Thoracic aorta (tissue), 2 donors: Measurements from ENCODE around the gene TNIK. TPM values are rescaled to one million over a fixed set of nuclear protein-coding genes. Genes with fewer than 3 reads are reported as not detected.

Experiments used
- ATAC-seq: fragments of 150-250 bp; one replicate; pipeline ENCODE4 v1.8.0; 2017; ENCODE audit warnings: low read depth; ENCODE audit not compliant: insufficient number of reproducible peaks, low FRiP score
- DNase-seq: peaks from one replicate; pipeline ENCODE4 v3.0.0-alpha.2; 2020; ENCODE audit warnings: low spot score
- H3K27ac ChIP-seq, 2 donors: fragments of 200-600 bp; sonication (generic); 1 replicate in 1 of 2; 2 replicates in 1 of 2; pipeline ENCODE4 v1.5.1; 2016; ENCODE audit warnings: mild to moderate bottlenecking in 2 of 2, moderate library complexity in 2 of 2
- H3K27me3 ChIP-seq: fragments of 200-600 bp; sonication (generic); replicated peaks from 2 replicates; pipeline ENCODE4 v1.6.0; 2016; ENCODE audit warnings: mild to moderate bottlenecking; ENCODE audit not compliant: insufficient read depth
- H3K36me3 ChIP-seq: fragments of 200-600 bp; sonication (generic); one replicate; pipeline ENCODE4 v1.5.1; 2016
- H3K4me1 ChIP-seq, 2 donors: fragments of 200-600 bp; sonication (generic); 1 replicate in 1 of 2; 2 replicates in 1 of 2; pipeline versions ENCODE4 v1.5.1 to v1.6.0; 2016; ENCODE audit warnings: low read depth in 2 of 2, mild to moderate bottlenecking in 1 of 2; ENCODE audit not compliant: control insufficient read depth in 1 of 2
- H3K4me3 ChIP-seq: fragments of 200-600 bp; sonication (generic); 2 replicates; pipeline ENCODE4 v1.5.1; 2016; ENCODE audit warnings: mild to moderate bottlenecking
- H3K9me3 ChIP-seq: fragments of 200-600 bp; sonication (generic); 2 replicates; pipeline ENCODE4 v1.5.1; 2016
- total RNA-seq, 2 donors: library from RNA; depleted of rRNA; stranded (reverse); fragments of >200 nt; gene quantifications; one replicate each; pipeline versions ENCODE4 v1.1.0 to v1.2.3, GENCODE V29; 2016
- TF ChIP-seq, protein P1 (sequence below): fragments of 200-600 bp; sonication (generic); IDR thresholded peaks from one replicate; pipeline ENCODE4 v1.5.1; 2019; ENCODE audit warnings: antibody characterized with exemption

The TNIK gene
- total RNA-seq, 2 donors from 2014 or later: 18.3 to 21.7 TPM

DNA sequence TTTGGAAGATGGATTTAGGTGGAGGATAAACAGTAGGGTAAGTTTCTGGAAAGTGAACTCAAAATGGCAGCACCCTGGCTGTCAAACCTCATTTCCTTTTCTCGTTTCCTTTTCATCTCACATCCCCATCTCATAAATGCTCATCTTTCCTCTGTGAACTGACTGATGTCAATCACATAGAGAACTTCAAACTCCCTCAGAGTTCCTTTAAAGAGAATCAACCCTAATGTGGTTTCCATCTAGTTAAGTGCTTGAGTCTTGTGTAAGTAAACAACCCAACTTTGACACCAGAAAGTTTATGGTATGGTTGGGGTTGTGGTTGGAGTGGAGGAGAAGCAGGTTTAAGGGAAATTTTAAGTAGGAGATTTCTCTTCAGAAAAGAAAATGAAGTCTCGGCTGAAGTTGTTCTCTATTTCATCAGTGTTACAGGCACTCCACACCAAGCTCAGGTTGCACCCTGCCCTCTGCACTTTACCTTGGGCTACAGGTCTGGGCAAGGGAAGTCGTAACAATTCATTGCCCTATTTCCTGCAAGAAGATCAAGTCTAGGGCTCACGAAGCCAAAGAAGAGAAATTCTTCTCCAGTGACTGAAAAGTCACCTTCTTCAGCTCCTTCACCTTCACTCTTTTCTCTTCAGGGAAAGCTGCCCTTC, 34.4 kb upstream of the TNIK start:
- Histone ChIP-seq H3K4me3 (no peak overlapping the region), H3K27ac (no peak overlapping the region), H3K9me3 (no peaks in the 10 kb centered on the region), H3K36me3 (no peaks in the 10 kb centered on the region), H3K27me3 (no peaks in the 10 kb centered on the region), H3K4me1 (no peaks in the 10 kb centered on the region)
- ATAC-seq (no peak), DNase-seq (no peak)
- TF ChIP-seq, protein P1, sequence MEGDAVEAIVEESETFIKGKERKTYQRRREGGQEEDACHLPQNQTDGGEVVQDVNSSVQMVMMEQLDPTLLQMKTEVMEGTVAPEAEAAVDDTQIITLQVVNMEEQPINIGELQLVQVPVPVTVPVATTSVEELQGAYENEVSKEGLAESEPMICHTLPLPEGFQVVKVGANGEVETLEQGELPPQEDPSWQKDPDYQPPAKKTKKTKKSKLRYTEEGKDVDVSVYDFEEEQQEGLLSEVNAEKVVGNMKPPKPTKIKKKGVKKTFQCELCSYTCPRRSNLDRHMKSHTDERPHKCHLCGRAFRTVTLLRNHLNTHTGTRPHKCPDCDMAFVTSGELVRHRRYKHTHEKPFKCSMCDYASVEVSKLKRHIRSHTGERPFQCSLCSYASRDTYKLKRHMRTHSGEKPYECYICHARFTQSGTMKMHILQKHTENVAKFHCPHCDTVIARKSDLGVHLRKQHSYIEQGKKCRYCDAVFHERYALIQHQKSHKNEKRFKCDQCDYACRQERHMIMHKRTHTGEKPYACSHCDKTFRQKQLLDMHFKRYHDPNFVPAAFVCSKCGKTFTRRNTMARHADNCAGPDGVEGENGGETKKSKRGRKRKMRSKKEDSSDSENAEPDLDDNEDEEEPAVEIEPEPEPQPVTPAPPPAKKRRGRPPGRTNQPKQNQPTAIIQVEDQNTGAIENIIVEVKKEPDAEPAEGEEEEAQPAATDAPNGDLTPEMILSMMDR: no peak

DNA sequence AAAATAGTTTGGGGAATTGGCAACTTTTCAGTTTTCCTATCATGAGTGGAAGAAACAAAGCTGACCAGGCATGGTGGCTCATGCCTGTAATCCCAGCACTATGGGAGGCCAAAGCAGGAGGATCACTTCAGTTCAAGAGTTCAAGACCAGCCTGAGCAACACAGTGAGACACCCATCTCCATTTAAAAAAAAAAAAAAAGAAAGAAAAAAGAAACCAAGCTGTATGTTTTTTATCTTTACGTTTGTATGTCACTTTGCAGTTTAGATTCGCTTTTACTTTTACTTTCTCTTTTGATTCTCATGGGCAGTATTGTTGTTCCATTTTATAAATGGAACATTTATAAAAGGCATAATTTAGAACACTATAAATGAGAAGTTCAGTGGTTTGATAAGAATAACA, 31.2 kb upstream of the TNIK start:
- no peaks in the 10 kb centered on the region for H3K36me3 ChIP-seq
- no peaks in the 10 kb centered on the region for H3K27me3 ChIP-seq
- H3K9me3 ChIP-seq: no peaks in the 10 kb centered on the region
- no peaks in the 10 kb centered on the region for H3K4me1 ChIP-seq
- no peak for ATAC-seq
- TF ChIP-seq, protein P1: no peak
- no peak overlapping the region for H3K4me3 ChIP-seq
- H3K27ac ChIP-seq: no peak overlapping the region
- no peak for DNase-seq

DNA sequence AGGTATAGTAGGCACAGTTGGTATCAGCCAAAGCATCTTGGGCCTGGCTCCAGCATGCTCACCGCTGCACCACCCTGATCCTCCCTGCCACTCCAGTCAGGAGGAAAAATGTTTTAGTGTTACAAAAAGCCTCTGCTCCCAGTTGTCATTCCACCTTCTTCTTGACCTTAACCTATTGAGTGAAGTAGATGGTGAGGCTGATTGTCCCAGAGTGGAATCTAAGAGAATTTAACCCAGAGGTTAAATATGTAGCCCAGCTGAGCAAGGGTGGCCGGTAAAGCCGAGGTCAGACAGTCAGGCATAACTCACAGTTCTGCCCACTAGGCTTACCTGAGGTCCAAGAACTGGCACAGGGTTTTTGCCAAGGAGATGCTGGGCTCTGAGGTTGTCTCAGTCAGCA, 30.7 kb upstream of the TNIK start:
- no peak overlapping the region for H3K27ac ChIP-seq

DNA sequence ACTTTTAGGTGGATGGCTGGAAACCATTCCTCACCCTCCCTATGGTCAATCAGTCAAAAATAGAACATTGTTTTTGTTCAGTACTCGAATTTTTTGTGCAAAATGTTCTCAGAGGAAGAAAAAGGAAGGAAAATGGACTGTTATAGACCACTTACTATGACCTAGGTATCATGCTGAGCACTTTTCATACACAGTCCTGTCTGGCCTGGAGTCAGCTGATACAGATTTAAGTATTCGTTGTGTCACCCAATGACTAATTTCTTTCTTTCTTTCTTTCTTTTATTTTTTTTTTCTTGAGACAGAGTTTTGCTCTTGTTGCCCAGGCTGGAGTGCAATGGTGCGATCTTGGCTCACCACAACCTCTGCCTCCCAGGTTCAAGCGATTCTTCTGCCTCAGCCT, 29.1 kb upstream of the TNIK start:
- H3K27me3 ChIP-seq: no peaks in the 10 kb centered on the region
- no peak for DNase-seq
- no peaks in the 10 kb centered on the region for H3K36me3 ChIP-seq
- no peak overlapping the region for H3K4me3 ChIP-seq
- H3K9me3 ChIP-seq: no peaks in the 10 kb centered on the region
- H3K4me1 ChIP-seq: no peaks in the 10 kb centered on the region
- no peak overlapping the region for H3K27ac ChIP-seq
- no peak for ATAC-seq
- TF ChIP-seq, protein P1: no peak

More for the DNA sequence above, 30.7 kb upstream of the TNIK start:
- ATAC-seq (no peak), DNase-seq (no peak)
- TF ChIP-seq, protein P1: no peak
- Histone ChIP-seq H3K9me3 (no peaks in the 10 kb centered on the region), H3K27me3 (no peaks in the 10 kb centered on the region), H3K36me3 (no peaks in the 10 kb centered on the region), H3K4me1 (no peaks in the 10 kb centered on the region), H3K4me3 (no peak overlapping the region)

DNA sequence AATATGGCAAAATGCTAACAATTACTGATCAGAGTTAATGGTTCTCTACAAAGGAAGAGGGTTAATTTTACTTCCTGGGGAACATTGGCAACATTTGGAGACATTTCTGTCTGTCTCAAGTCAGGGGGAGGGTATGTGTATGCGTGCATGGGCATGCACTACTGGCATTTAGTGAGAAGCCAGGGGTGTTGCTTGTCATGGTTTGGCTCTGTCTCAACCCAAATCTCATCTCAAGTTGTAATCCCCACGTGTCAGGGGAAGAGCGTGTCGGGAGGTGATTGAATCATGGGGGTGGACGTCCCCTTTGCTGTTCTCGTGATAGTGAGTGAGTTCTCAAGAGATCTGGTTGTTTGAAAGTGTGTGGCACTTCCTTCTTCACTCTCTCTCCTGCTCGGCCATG, 28.3 kb upstream of the TNIK start:
- no peak for ATAC-seq

More for the DNA sequence above, 28.3 kb upstream of the TNIK start:
- H3K4me3 ChIP-seq: no peak overlapping the region
- no peak overlapping the region for H3K27ac ChIP-seq
- TF ChIP-seq, protein P1: no peak
- no peaks in the 10 kb centered on the region for H3K9me3 ChIP-seq
- H3K36me3 ChIP-seq: no peaks in the 10 kb centered on the region
- H3K27me3 ChIP-seq: no peaks in the 10 kb centered on the region
- no peaks in the 10 kb centered on the region for H3K4me1 ChIP-seq
- DNase-seq: no peak
